Neuron (in vitro differentiated cells): ENCODE data around the gene COLQ.
"Not testable (repeated sequence)": the region's sequence is repeated elsewhere in the genome, so short reads cannot be mapped to it uniquely, and the experiment has no call there.

ENCODE experiments used
- H2AFZ ChIP-seq: one replicate; pipeline ENCODE4 v1.6.1; 2013; ENCODE audit warnings: low read depth, mild to moderate bottlenecking, inconsistent platforms, low read length, moderate library complexity
- H3K27me3 ChIP-seq: one replicate; pipeline ENCODE4 v1.6.1; 2013; ENCODE audit warnings: low read length; ENCODE audit not compliant: insufficient read depth
- H3K36me3 ChIP-seq: one replicate; pipeline ENCODE4 v1.6.1; 2013; ENCODE audit warnings: low read length; ENCODE audit not compliant: insufficient read depth
- H3K4me1 ChIP-seq: one replicate; pipeline ENCODE4 v1.6.1; 2013; ENCODE audit warnings: low read length; ENCODE audit not compliant: insufficient read depth
- H3K4me3 ChIP-seq: 2 replicates; pipeline ENCODE4 v1.5.1; 2013; ENCODE audit warnings: mild to moderate bottlenecking, low read length, moderate library complexity
- H3K9me3 ChIP-seq: one replicate; pipeline ENCODE4 v1.6.1; 2013; ENCODE audit warnings: low read length

COLQ gene

DNA sequence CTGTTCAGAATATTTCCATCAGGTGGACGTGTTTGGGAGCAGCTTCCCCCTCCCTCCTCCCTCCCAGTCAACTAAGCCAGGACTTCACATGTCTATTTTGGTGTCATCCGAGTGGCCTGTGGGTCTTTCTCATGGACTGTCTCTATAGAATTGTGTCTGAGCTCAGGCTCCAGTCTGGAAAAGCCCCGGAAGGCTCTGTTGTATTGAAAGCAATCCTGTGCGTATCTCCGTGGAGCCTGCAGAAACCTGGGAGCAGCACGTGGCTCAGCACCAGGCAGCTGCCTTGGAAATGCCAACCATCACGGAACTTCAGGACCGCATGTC, 25.2 kb downstream of the COLQ start:
- Histone ChIP-seq H2AFZ (peak overlapping the region; percentile 29), H3K36me3 (no peaks in the 10 kb centered on the region), H3K27me3 (no peaks in the 10 kb centered on the region), H3K4me1 (peaks cover 20% of the 10 kb centered on the region), H3K9me3 (no peaks in the 10 kb centered on the region), H3K4me3 (no peak overlapping the region)

DNA sequence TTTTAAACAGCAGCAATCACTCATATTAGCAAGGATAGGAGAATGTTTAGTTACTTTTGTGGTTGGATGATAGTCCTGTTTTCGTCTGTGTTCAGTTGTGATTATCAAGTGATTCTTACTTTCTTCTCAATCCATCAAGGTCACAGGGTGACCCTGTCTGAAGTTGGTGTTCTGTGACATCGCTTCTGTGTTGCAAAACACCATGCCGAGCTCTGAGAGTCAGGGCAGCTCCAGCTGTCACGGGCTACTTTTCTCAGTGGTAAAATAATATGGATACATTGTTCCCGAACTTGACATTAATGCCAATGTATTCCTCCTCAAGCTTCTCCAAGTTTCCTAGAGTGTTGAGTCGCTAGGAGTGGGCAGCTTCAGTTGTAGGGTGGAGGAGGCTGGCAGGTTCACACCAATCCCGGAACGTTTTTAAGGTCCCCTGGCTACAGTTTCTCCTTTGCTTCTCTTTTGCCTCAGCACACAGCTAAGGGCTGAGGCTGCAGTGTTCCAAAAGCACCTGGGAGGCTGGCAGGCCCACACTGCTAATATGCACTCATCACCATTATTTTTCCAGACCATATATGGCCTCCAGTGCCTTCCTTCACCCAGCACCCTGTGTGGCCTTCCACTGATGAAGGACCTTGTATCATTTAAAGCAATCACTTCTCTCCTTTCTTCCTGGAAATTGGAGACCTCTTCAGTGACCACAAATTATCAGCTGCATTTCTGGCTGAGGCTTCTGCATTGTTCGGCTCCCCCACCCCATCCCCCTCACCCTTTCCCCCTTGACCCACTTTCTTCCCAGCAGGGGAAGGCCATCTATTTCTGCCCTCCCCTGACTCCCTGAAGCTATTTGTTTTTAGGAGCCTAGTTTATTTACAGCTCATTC, 25.8 kb downstream of the COLQ start:
- H3K36me3 ChIP-seq, result no peaks in the 10 kb centered on the region
- no peaks in the 10 kb centered on the region for H3K9me3 ChIP-seq
- H2AFZ ChIP-seq, result peak overlapping the region; percentile 29
- no peak overlapping the region for H3K4me3 ChIP-seq
- peaks cover 20% of the 10 kb centered on the region for H3K4me1 ChIP-seq
- H3K27me3 ChIP-seq, result no peaks in the 10 kb centered on the region

DNA sequence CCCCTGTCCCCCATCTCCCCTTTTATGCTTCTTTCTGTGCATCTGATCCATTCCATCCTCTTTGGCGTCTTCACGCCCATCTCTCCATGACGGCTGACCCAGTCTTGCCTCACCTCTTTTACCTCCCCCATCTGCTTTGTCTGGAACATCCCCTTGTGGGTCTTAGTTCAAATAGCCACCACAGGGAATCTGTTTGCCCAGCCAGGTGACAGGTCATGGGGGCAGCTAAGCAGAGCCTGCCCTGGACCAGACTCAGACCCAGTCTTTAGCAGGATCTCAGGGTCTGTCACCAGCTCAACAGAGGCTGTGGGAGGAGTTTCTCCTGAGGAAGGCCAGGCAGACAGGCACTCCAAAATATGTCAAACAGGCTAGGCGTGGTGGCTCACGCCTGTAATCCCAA, 28.1 kb downstream of the COLQ start:
- Histone ChIP-seq H3K36me3 (no peaks in the 10 kb centered on the region), H2AFZ (no peak overlapping the region), H3K9me3 (no peaks in the 10 kb centered on the region), H3K27me3 (no peaks in the 10 kb centered on the region), H3K4me3 (no peak overlapping the region), H3K4me1 (peaks cover 20% of the 10 kb centered on the region)

DNA sequence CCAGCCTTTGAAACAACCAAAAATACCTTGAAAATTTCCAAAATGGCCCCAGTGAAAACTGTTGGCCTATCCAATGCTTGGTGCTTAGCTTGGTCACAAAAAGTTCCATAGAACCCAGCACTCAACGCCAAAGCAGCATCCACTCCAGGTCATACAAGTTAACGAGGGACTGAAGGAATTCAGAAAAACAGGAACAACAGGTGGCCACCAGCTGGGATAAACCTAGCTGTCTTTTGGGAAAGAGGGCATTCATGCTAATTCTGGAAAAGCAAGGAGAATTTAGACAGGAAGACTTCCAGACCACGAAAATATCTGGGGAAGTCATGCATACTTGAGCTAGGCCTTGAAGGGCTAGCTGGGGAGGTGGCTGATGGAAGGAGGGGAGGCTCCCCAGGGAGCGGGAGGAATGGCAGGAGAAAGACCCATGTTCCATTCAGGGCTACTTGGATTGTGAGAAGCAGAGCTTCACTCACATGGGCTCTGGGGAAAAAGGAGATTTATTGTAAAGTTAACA, 28.6 kb downstream of the COLQ start:
- Histone ChIP-seq H3K27me3 (no peaks in the 10 kb centered on the region), H3K4me3 (no peak overlapping the region), H3K9me3 (no peaks in the 10 kb centered on the region), H2AFZ (no peak overlapping the region), H3K4me1 (peaks cover 19% of the 10 kb centered on the region), H3K36me3 (no peaks in the 10 kb centered on the region)

DNA sequence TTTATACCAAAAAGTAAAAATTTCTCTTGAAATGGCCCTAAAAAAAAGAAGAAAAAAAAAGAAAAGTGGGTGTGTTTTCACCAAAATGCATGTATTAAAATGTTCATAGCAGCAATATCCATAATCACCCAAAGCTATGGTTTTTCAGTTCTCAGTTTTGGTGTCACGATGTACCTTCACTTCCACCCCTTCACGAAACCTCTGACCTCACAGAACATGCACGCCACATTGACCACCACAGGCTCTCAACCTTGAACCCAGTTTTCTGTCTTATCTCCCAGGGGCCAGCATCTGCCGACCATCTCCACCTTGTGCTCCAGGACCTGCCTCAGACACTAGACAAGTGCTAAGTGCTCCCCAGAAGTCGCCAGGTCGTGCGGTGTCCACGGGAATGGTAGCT, 30.4 kb downstream of the COLQ start:
- no peaks in the 10 kb centered on the region for H3K36me3 ChIP-seq
- no peak overlapping the region for H3K4me3 ChIP-seq
- no peaks in the 10 kb centered on the region for H3K9me3 ChIP-seq
- peaks cover 13% of the 10 kb centered on the region for H3K4me1 ChIP-seq
- no peaks in the 10 kb centered on the region for H3K27me3 ChIP-seq
- H2AFZ ChIP-seq, result no peak overlapping the region

DNA sequence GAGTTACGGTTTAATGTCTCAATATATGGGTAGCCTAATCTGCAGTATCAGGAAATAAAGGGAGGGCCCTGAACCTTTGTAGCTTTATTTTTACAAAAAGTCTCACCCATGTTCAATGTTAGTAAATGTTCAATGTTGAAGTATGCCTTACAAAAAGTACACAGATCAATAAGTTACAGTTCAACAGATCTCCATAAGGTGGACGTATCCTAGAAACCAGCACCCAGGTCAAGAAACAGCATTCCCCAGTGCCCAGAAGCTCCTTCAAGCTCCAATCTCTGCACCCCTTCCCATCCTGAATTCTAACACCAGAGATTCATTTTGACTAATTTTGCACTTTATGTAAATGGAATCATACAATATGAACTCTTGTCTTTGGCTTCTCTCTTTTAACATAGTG, 31.3 kb downstream of the COLQ start:
- Histone ChIP-seq H3K4me3 (no peak overlapping the region), H3K4me1 (peaks cover 3% of the 10 kb centered on the region), H3K9me3 (no peaks in the 10 kb centered on the region), H2AFZ (no peak overlapping the region), H3K27me3 (no peaks in the 10 kb centered on the region), H3K36me3 (no peaks in the 10 kb centered on the region)

DNA sequence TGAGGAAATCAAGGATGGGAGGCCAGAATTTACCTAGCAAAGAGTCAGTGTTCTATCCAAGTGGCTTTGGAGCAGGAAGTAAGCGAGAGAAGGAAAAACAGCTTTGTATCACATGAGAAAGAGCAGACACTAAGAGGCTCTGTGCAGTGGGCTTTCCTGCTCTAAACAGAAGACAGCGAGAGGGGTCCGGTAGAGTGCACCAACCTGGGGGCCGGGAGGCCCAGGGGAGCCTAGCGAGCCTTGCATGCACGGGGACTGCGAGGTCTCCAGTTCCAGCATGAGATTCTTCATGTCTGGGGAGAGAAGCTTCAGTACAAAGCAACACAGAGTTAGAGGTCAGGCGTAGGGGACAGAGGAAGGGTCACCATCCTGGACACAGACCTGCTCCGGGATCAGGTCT, 33.5 kb downstream of the COLQ start:
- H3K27me3 ChIP-seq, result no peaks in the 10 kb centered on the region
- no peaks in the 10 kb centered on the region for H3K9me3 ChIP-seq
- no peak overlapping the region for H3K4me3 ChIP-seq
- H2AFZ ChIP-seq, result no peak overlapping the region
- H3K36me3 ChIP-seq, result no peaks in the 10 kb centered on the region
- no peaks in the 10 kb centered on the region for H3K4me1 ChIP-seq

DNA sequence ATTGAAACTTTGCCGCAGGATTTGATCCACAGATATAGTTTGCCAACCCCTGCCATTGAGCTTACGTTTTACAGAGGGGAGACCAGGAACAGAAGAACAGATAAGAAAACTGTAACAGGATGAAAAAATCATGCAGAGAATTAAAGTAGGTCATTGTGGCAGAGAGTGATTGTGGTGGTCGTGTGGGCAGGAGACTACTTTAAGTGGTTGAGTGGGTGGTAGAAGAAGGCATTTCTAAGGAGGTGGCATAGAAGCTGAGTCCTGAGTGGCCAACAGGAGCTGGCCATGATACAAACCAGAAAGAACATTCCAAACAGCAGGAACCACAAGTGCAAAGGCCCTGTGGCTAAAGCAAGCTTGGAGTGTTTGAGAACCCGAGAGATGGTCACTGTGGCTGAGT, 34.5 kb downstream of the COLQ start:
- Histone ChIP-seq H3K4me1 (no peaks in the 10 kb centered on the region), H3K27me3 (no peaks in the 10 kb centered on the region), H3K9me3 (no peaks in the 10 kb centered on the region), H3K4me3 (no peak overlapping the region), H3K36me3 (no peaks in the 10 kb centered on the region), H2AFZ (no peak overlapping the region)

DNA sequence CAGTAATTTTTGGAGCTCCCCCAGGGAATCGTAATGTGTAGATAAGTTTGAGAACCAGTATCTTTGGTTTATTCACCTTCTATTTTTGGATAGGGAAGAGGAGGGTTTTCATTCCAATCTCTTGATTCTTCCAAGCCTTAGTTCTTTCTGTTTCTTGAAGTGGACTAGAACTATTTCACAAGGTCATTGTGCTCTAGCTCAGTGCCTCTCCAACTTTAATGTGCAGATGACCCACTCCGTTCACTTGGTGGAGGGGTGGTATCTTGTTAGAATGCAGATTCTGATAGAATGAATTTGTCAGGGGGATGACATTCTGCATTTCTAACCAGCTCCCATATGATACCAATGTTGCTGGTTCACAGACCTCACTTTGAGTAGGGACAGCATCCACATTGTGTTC, 35.5 kb downstream of the COLQ start:
- no peaks in the 10 kb centered on the region for H3K36me3 ChIP-seq
- no peaks in the 10 kb centered on the region for H3K9me3 ChIP-seq
- H2AFZ ChIP-seq, result no peak overlapping the region
- no peaks in the 10 kb centered on the region for H3K4me1 ChIP-seq
- H3K27me3 ChIP-seq, result no peaks in the 10 kb centered on the region
- no peak overlapping the region for H3K4me3 ChIP-seq

DNA sequence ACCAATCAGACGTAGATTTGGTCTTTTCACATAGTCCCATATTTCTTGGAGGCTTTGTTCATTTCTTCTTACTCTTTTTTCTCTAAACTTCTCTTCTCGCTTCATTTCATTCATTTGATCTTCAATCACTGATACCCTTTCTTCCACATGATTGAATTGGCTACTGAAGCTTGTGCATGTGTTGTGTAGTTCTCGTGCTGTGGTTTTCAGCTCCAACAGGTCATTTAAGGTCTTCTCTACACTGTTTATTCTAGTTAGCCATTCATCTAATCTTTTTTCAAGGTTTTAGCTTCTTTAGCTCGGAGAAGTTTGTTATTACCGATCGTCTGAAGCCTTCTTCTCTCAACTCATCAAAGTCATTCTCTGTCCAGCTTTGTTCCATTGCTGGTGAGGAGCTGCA, 37.0 kb downstream of the COLQ start:
- H3K4me3 ChIP-seq, H3K4me1 ChIP-seq, H2AFZ ChIP-seq, H3K27me3 ChIP-seq, H3K36me3 ChIP-seq, H3K9me3 ChIP-seq: not testable (repeated sequence)

DNA sequence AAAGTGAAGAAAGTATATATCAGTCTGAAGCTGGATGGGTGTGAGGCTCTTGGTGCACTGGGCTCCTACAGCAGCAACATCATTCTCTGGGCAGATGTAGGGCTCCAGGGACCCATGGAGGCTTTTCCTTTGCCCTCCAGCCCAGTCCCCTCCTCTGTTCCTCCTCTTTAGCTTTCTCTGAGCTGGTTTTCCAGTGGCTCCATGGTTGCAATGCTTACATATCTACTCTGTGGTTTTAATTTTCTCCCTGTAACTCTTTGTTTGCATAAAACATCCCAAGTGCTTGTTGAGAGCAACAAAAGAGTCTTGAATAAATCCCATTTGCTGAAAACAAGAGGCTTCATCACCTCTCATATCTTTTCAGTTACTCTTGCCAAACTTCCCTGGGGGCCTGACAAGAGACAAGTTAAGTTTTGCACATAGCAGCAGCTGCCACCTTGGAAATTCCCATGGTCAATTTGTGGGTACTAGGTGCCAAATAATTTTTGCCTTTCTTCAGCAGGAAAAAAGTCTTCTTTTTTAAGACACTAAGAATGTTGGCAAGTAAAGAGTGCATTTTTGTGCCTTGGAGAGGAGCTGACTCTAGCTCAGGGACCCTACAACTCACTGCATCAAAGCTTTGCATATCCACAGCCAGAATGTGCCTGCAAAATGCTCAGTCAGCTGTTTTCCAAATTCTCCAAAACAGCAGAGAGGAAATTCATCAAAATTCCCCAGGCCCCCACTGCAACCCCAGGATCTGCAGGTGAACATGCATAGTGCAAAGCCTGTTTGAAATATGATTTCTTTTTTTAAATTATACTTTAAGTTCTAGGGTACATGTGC, 41.9 kb downstream of the COLQ start:
- Histone ChIP-seq H2AFZ (no peak overlapping the region), H3K36me3 (no peaks in the 10 kb centered on the region), H3K9me3 (no peaks in the 10 kb centered on the region), H3K4me1 (peaks cover 12% of the 10 kb centered on the region), H3K27me3 (no peaks in the 10 kb centered on the region), H3K4me3 (no peak overlapping the region)

DNA sequence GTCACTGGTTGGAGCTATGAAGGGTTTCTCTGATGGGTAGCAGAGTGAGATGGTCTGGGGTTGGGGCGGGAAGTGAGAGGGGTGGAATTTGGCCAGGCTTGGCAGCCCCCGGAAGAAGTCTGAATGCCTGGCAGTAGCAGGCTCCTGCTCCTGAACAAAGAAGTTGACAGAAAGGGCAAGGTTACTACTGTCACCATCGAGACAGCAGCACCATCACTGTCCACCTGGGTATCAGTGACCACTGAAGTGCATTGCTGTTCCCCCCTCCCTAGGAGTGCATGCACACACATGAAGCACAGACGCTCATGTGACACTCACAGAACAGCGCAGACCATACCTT, 42.9 kb downstream of the COLQ start:
- Histone ChIP-seq H3K4me3 (no peak overlapping the region), H3K36me3 (no peaks in the 10 kb centered on the region), H2AFZ (no peak overlapping the region), H3K27me3 (no peaks in the 10 kb centered on the region), H3K4me1 (peaks cover 12% of the 10 kb centered on the region), H3K9me3 (no peaks in the 10 kb centered on the region)

DNA sequence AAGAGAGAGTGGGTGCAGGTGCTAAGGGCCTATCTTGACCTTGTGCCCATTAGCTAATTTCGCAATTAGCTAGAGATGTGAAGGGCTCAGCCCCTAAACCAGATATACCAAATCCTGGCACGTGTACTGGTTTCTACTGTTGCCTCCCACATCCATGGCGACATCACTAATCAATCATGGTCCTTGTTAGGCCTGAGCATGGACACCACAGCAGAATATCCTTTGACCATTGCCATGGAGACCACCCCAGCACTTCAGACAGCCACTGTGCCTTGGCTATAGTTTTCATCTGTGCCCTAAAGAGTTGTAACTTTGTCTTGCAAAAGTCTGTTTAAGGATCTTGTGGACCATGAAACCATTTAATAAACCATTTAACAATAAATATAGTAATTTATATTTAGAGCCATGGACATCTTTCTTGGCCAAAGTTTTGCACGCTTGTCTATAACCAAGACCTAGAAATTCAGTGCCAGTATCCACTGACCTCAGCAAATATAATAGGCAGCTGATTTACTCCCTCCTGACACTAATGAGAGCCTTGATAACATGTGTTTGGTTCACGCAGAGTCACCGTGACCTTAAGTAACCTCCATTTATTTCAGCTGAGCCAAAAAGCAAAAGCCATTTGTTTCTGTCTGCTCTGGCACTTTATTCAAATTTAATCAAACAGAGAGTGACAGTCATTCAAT, 43.4 kb downstream of the COLQ start:
- Histone ChIP-seq H3K27me3 (no peaks in the 10 kb centered on the region), H2AFZ (no peak overlapping the region), H3K4me1 (peaks cover 12% of the 10 kb centered on the region), H3K9me3 (no peaks in the 10 kb centered on the region), H3K36me3 (no peaks in the 10 kb centered on the region), H3K4me3 (no peak overlapping the region)
